Measurements from ENCODE around the gene ZNF217. TPM values are rescaled to one million over a fixed set of nuclear protein-coding genes. Genes with fewer than 3 reads are reported as not detected.
A peak's percentile ranks its signal among the peaks of the same experiment; 100 is the strongest.

ZNF217 gene
- total and polyA plus RNA-seq, 9 of the 15 experiments (the other 6 are each of a cell fraction or from before 2014, with no cell fraction given): 3.0 to 41.8 (median 16.8) TPM

GRCh38 chr20:53594068-53595017, 704 bp upstream of the ZNF217 start (continued):
- TF ChIP-seq, protein P1, sequence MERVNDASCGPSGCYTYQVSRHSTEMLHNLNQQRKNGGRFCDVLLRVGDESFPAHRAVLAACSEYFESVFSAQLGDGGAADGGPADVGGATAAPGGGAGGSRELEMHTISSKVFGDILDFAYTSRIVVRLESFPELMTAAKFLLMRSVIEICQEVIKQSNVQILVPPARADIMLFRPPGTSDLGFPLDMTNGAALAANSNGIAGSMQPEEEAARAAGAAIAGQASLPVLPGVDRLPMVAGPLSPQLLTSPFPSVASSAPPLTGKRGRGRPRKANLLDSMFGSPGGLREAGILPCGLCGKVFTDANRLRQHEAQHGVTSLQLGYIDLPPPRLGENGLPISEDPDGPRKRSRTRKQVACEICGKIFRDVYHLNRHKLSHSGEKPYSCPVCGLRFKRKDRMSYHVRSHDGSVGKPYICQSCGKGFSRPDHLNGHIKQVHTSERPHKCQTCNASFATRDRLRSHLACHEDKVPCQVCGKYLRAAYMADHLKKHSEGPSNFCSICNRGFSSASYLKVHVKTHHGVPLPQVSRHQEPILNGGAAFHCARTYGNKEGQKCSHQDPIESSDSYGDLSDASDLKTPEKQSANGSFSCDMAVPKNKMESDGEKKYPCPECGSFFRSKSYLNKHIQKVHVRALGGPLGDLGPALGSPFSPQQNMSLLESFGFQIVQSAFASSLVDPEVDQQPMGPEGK (CRISPR knock-in tag; IDR thresholded peaks at IDR 0.05; ENCODE audit: borderline replicate concordance): no peak
- TF ChIP-seq, protein P2, sequence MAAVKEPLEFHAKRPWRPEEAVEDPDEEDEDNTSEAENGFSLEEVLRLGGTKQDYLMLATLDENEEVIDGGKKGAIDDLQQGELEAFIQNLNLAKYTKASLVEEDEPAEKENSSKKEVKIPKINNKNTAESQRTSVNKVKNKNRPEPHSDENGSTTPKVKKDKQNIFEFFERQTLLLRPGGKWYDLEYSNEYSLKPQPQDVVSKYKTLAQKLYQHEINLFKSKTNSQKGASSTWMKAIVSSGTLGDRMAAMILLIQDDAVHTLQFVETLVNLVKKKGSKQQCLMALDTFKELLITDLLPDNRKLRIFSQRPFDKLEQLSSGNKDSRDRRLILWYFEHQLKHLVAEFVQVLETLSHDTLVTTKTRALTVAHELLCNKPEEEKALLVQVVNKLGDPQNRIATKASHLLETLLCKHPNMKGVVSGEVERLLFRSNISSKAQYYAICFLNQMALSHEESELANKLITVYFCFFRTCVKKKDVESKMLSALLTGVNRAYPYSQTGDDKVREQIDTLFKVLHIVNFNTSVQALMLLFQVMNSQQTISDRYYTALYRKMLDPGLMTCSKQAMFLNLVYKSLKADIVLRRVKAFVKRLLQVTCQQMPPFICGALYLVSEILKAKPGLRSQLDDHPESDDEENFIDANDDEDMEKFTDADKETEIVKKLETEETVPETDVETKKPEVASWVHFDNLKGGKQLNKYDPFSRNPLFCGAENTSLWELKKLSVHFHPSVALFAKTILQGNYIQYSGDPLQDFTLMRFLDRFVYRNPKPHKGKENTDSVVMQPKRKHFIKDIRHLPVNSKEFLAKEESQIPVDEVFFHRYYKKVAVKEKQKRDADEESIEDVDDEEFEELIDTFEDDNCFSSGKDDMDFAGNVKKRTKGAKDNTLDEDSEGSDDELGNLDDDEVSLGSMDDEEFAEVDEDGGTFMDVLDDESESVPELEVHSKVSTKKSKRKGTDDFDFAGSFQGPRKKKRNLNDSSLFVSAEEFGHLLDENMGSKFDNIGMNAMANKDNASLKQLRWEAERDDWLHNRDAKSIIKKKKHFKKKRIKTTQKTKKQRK (IDR thresholded peaks at IDR 0.05; ENCODE audit: borderline replicate concordance, low read depth, low read length): no peak
- no peak for TF ChIP-seq SMARCC2 (IDR thresholded peaks at IDR 0.05; ENCODE audit: low read depth)
- peak; percentile 68 for TF ChIP-seq EGR1 (conservative IDR thresholded peaks at IDR 0.05)
- TF ChIP-seq HMGN3 (IDR thresholded peaks at IDR 0.05; ENCODE audit: borderline replicate concordance, extremely low read depth, insufficient read length, low read depth, low read length): no peak
- TF ChIP-seq NR4A1 (CRISPR knock-in tag; IDR thresholded peaks at IDR 0.05): no peak
- TF ChIP-seq NR4A1 (tag; IDR thresholded peaks at IDR 0.05): no peak
- no peak for TF ChIP-seq THRAP3 (IDR thresholded peaks at IDR 0.05; ENCODE audit: borderline replicate concordance)
- no peak for TF ChIP-seq ZBTB34 (CRISPR knock-in tag; IDR thresholded peaks at IDR 0.05)
- TF ChIP-seq OTX1 (CRISPR knock-in tag; IDR thresholded peaks at IDR 0.05): 0 out of 2 replicates have a peak, but pooled peaks have one; percentile 21
- TF ChIP-seq, protein P3, sequence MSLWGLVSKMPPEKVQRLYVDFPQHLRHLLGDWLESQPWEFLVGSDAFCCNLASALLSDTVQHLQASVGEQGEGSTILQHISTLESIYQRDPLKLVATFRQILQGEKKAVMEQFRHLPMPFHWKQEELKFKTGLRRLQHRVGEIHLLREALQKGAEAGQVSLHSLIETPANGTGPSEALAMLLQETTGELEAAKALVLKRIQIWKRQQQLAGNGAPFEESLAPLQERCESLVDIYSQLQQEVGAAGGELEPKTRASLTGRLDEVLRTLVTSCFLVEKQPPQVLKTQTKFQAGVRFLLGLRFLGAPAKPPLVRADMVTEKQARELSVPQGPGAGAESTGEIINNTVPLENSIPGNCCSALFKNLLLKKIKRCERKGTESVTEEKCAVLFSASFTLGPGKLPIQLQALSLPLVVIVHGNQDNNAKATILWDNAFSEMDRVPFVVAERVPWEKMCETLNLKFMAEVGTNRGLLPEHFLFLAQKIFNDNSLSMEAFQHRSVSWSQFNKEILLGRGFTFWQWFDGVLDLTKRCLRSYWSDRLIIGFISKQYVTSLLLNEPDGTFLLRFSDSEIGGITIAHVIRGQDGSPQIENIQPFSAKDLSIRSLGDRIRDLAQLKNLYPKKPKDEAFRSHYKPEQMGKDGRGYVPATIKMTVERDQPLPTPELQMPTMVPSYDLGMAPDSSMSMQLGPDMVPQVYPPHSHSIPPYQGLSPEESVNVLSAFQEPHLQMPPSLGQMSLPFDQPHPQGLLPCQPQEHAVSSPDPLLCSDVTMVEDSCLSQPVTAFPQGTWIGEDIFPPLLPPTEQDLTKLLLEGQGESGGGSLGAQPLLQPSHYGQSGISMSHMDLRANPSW (CRISPR knock-in tag; IDR thresholded peaks at IDR 0.05): no peak
- no peak for TF ChIP-seq HDAC3 (IDR thresholded peaks at IDR 0.05; ENCODE audit: borderline replicate concordance, partially characterized antibody)
- peak; percentile 83 for TF ChIP-seq ZNF766 (CRISPR knock-in tag; conservative IDR thresholded peaks at IDR 0.05)
- TF ChIP-seq ZNF274 (IDR thresholded peaks at IDR 0.05; ENCODE audit: borderline replicate concordance, low read depth, low read length): no peak
- no peak for TF ChIP-seq MXD1 (CRISPR knock-in tag; IDR thresholded peaks at IDR 0.05; ENCODE audit: borderline replicate concordance, poor library complexity, severe bottlenecking)
